ENCODE data around the gene AAMDC. TPM values are rescaled to one million over a fixed set of nuclear protein-coding genes. Genes with fewer than 3 reads are reported as not detected.

AAMDC gene
- total RNA-seq, 1 experiment from 2014 or later = 20.7 TPM

GRCh38 chr11:77779935-77780334 lies 41.0 kb upstream of the AAMDC start:
- no peak for DNase-seq
- Histone ChIP-seq H2BK15ac (ENCODE audit: low read depth, low read length) (no peak overlapping the region), H3K18ac (ENCODE audit: insufficient read length, low read depth, low read length) (no peak overlapping the region), H3K27ac (ENCODE audit: insufficient read length, low read depth, low read length) (no peak overlapping the region), H3T11ph (ENCODE audit: low read length) (no peak overlapping the region), H2BK120ac (ENCODE audit: low read depth, low read length, poor library complexity, severe bottlenecking) (no peak overlapping the region), H4K5ac (ENCODE audit: insufficient read length, low read depth, low read length) (no peak overlapping the region), H3K9me3 (ENCODE audit: control insufficient read depth, low read depth, low read length) (no peaks in the 10 kb centered on the region), H3K9ac (ENCODE audit: extremely low read depth, insufficient read length, low read length) (no peak overlapping the region), H4K91ac (ENCODE audit: insufficient read length, low read depth, low read length) (no peak overlapping the region), H3K27me3 (ENCODE audit: insufficient read depth, low read length) (no peaks in the 10 kb centered on the region), H2BK12ac (ENCODE audit: insufficient read length, low read depth, low read length) (no peak overlapping the region), H3K23ac (ENCODE audit: insufficient read length, low read depth, low read length) (no peak overlapping the region), H4K8ac (replicated peaks; ENCODE audit: insufficient read length, low read depth, low read length) (no peak overlapping the region), H3K56ac (ENCODE audit: insufficient read length, low read depth, low read length) (no peak overlapping the region), H3K79me1 (ENCODE audit: insufficient read depth, low read depth, low read length, poor library complexity, severe bottlenecking) (peaks cover 17% of the 10 kb centered on the region), H3K4me1 (ENCODE audit: insufficient read depth, low read length) (no peaks in the 10 kb centered on the region), H3K23me2 (ENCODE audit: insufficient read length, low read depth, low read length, poor library complexity, severe bottlenecking) (no peaks in the 10 kb centered on the region), H4K20me1 (ENCODE audit: control insufficient read depth, insufficient read depth, insufficient read length) (no peaks in the 10 kb centered on the region), H2AK5ac (ENCODE audit: insufficient read length, low read length) (no peak overlapping the region), H2BK20ac (ENCODE audit: low read depth, low read length, poor library complexity, severe bottlenecking) (no peak overlapping the region), H2BK5ac (ENCODE audit: insufficient read length, low read length) (no peak overlapping the region), H2AFZ (ENCODE audit: low read length) (no peak overlapping the region), H3K79me2 (ENCODE audit: insufficient read depth, low read length) (peaks cover 7% of the 10 kb centered on the region; the same call in 1 of the 2 replicates), H3K4me2 (ENCODE audit: insufficient read depth, insufficient read length, low read length) (no peak overlapping the region), H3K4ac (ENCODE audit: low read depth, low read length) (no peak overlapping the region), H3K14ac (ENCODE audit: insufficient read depth, low read length) (no peak overlapping the region)
- peaks cover 8 to 24% of the 10 kb centered on the region in 2 experiments for H3K4me1 Mint-ChIP-seq
- H3K36me3 Mint-ChIP-seq (ENCODE audit: insufficient read depth in 1 of 3, low read depth in 3 of 3) = peaks cover 3 to 17% (median 13%) of the 10 kb centered on the region in 3 experiments; a peak in 6 of 7 replicates
- H3K27me3 Mint-ChIP-seq (ENCODE audit: low read depth) = no peaks in the 10 kb centered on the region
- H3K9me3 Mint-ChIP-seq = no peaks in the 10 kb centered on the region
- TF ChIP-seq, protein P1, sequence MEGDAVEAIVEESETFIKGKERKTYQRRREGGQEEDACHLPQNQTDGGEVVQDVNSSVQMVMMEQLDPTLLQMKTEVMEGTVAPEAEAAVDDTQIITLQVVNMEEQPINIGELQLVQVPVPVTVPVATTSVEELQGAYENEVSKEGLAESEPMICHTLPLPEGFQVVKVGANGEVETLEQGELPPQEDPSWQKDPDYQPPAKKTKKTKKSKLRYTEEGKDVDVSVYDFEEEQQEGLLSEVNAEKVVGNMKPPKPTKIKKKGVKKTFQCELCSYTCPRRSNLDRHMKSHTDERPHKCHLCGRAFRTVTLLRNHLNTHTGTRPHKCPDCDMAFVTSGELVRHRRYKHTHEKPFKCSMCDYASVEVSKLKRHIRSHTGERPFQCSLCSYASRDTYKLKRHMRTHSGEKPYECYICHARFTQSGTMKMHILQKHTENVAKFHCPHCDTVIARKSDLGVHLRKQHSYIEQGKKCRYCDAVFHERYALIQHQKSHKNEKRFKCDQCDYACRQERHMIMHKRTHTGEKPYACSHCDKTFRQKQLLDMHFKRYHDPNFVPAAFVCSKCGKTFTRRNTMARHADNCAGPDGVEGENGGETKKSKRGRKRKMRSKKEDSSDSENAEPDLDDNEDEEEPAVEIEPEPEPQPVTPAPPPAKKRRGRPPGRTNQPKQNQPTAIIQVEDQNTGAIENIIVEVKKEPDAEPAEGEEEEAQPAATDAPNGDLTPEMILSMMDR (conservative IDR thresholded peaks at IDR 0.05) = no peak; the same call in 2 of the 3 replicates
- no peak overlapping the region for H3K4me3 Mint-ChIP-seq
- H3K27ac Mint-ChIP-seq = no peak overlapping the region

Data from H9 (cell line).